HCT116 (cell line): Measurements from ENCODE around the gene TDRD3.

Experiments used
- ATF3 ChIP-seq: IDR thresholded peaks from 2 replicates; pipeline ENCODE4 v1.6.1; 2012
- CEBPB ChIP-seq: IDR thresholded peaks from 2 replicates; pipeline ENCODE4 v1.6.1; 2012; ENCODE audit warnings: low read depth
- CTCF ChIP-seq, 3 experiments: fragments of 200-600 bp in 1 of 3; sonication (generic) in 1 of 3; IDR thresholded peaks in 2 of 3; conservative IDR thresholded peaks in 1 of 3; 2 replicates each; pipeline ENCODE4 v1.5.1; 2012 to 2017; ENCODE audit warnings: low read depth in 2 of 3, low read length in 2 of 3, antibody characterized with exemption in 1 of 3, borderline replicate concordance in 1 of 3, control low read depth in 1 of 3, mild to moderate bottlenecking in 1 of 3, mixed read lengths in 1 of 3, mixed run types in 1 of 3, moderate library complexity in 1 of 3; ENCODE audit not compliant: insufficient read depth in 1 of 3
- EZH2 ChIP-seq: fragments of 200-600 bp; sonication (generic); IDR thresholded peaks from 2 replicates; pipeline ENCODE4 v1.6.1; 2017; ENCODE audit warnings: antibody characterized with exemption, mixed run types
- POLR2A ChIP-seq: IDR thresholded peaks from 2 replicates; pipeline ENCODE4 v1.7.0; 2011; ENCODE audit warnings: borderline replicate concordance; ENCODE audit not compliant: insufficient read depth, insufficient read length; ENCODE audit errors: extremely low read depth
- POLR2AphosphoS5 ChIP-seq: IDR thresholded peaks from 2 replicates; pipeline ENCODE4 v1.6.1; 2011; ENCODE audit warnings: mild to moderate bottlenecking, low read depth, low read length, moderate library complexity
- REST ChIP-seq: IDR thresholded peaks from 2 replicates; pipeline ENCODE4 v1.6.1; 2012; ENCODE audit warnings: low read depth
- SRF ChIP-seq: IDR thresholded peaks from 2 replicates; pipeline ENCODE4 v1.6.1; 2012; ENCODE audit warnings: low read depth
- ZBTB33 ChIP-seq: IDR thresholded peaks from 2 replicates; pipeline ENCODE4 v1.6.1; 2011; ENCODE audit warnings: mild to moderate bottlenecking, low read length, moderate library complexity; ENCODE audit not compliant: insufficient replicate concordance; ENCODE audit errors: extremely low read depth

- TF ChIP-seq CTCF (IDR thresholded peaks at IDR 0.05 in 2 of 3, conservative IDR thresholded peaks at IDR 0.05 in 1 of 3; ENCODE audit: borderline replicate concordance in 1 of 3, insufficient read depth in 1 of 3, low read depth in 2 of 3, low read length in 2 of 3) (no peak), POLR2AphosphoS5 (no peak), EZH2 (no peak), REST (no peak), POLR2A (no peak), CEBPB (no peak), ATF3 (no peak), ZBTB33 (no peak), SRF (no peak)
Observed at GRCh38 chr13:60583911-60584753, 187.1 kb downstream of the TDRD3 start.
